GM18498 (cell line): Measurements from ENCODE around the gene TFF2.

Experiments
- ATAC-seq: cut with Tn5 transposase; IDR thresholded peaks from one replicate; pipeline ENCODE4 v1.9.1; 2021; ENCODE audit warnings: mild to moderate bottlenecking, moderate library complexity; ENCODE audit not compliant: unreplicated experiment

TFF2 gene

GRCh38 chr21:42366292-42367010 is 15.7 kb upstream of the TFF2 start, which contains the start of gene TFF1:
Gene TFF1 (minus strand): TSS chr21:42366535. CDS start chr21:42366495, 40 bp downstream.
- ATAC-seq, result no peak

GRCh38 chr21:42365770-42366169 is 15.0 kb upstream of the TFF2 start:
- no peak for ATAC-seq

- no peak for ATAC-seq
Measured at GRCh38 chr21:42364304-42364865, 13.6 kb upstream of the TFF2 start.

GRCh38 chr21:42363312-42363711 is 12.5 kb upstream of the TFF2 start:
- ATAC-seq, result no peak

- ATAC-seq, result no peak
Measured at GRCh38 chr21:42362700-42363099, 11.9 kb upstream of the TFF2 start.

- no peak for ATAC-seq
Measured at GRCh38 chr21:42362198-42362597, 11.4 kb upstream of the TFF2 start.

- no peak for ATAC-seq
Measured at GRCh38 chr21:42361286-42361685, 10.5 kb upstream of the TFF2 start.

- no peak for ATAC-seq
Measured at GRCh38 chr21:42360317-42360716, 9.5 kb upstream of the TFF2 start.

- no peak for ATAC-seq
Measured at GRCh38 chr21:42358937-42359336, 8.1 kb upstream of the TFF2 start.

GRCh38 chr21:42358261-42358660 is 7.5 kb upstream of the TFF2 start:
- ATAC-seq, result no peak

- no peak for ATAC-seq
Measured at GRCh38 chr21:42357307-42357706, 6.5 kb upstream of the TFF2 start.

- no peak for ATAC-seq
Measured at GRCh38 chr21:42356650-42357049, 5.9 kb upstream of the TFF2 start.

- ATAC-seq, result no peak
Measured at GRCh38 chr21:42356046-42356445, 5.3 kb upstream of the TFF2 start.

GRCh38 chr21:42353623-42354022 is 2.8 kb upstream of the TFF2 start:
- ATAC-seq, result no peak

- no peak for ATAC-seq
Measured at GRCh38 chr21:42352441-42353095, 1.8 kb upstream of the TFF2 start.

GRCh38 chr21:42351626-42352440 is 1.0 kb upstream of the TFF2 start:
- no peak for ATAC-seq

GRCh38 chr21:42350318-42350910 is 380 bp downstream of the TFF2 start:
- no peak for ATAC-seq

- ATAC-seq, result no peak
Measured at GRCh38 chr21:42349420-42350317, 1.1 kb downstream of the TFF2 start.

GRCh38 chr21:42348762-42349161 is 2.0 kb downstream of the TFF2 start:
- ATAC-seq, result no peak
